Fibroblast of gingiva (primary cell): Measurements from ENCODE around the gene TTLL7.
"Not testable (repeated sequence)": the region's sequence is repeated elsewhere in the genome, so short reads cannot be mapped to it uniquely, and the experiment has no call there.

Source experiments
- DNase-seq: peaks from one replicate; pipeline ENCODE4 v3.0.0-alpha.2; 2011; ENCODE audit warnings: low read depth

TTLL7 gene

GRCh38 chr1:83995649-83996048 is 3.3 kb downstream of the TTLL7 start:
- no peak for DNase-seq

- no peak for DNase-seq
These were observed 4.8 kb downstream of the TTLL7 start for GRCh38 chr1:83994111-83994510.

GRCh38 chr1:83990734-83991133 is 8.2 kb downstream of the TTLL7 start:
- DNase-seq = no peak

GRCh38 chr1:83985048-83985447 is 13.9 kb downstream of the TTLL7 start:
- no peak for DNase-seq

DNA sequence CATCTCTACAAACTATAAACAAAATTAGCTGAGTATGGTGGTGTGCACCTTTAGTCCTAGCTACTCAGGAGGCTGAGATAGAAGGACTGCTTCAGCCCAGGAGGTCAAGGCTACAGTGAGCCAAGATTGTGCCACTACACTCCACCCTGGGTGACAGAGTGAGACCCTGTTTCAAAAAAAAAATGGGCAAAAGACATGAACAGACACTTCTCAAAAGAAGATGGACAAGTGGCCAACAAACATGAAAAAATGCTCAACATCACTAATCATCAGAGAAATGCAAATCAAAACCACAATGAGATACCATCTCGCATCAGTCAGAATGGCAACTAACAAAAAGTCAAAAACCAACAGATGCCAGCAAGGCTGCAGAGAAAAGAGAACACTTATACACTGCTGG is 15.0 kb downstream of the TTLL7 start:
- not testable (repeated sequence) for DNase-seq

DNA sequence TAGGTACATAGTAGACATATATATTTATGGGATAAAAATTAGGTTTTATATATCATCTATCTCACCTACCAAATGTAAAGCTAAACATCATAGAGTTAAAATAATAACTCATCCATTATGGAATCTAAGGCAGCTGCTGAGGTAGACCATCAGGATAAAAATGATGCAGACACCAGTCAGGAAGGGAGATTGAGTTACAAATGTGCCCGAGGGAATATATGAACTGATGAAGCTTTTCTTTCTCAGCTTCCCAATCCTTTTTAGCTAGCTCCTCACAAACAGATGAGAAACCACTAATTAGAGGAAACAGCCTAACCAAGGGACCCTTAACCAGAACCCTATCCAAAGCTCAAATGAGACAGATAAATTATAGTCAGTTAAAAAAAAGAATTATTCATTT is 20.9 kb downstream of the TTLL7 start:
- no peak for DNase-seq

GRCh38 chr1:83976920-83977319 is 22.0 kb downstream of the TTLL7 start:
- DNase-seq = no peak

GRCh38 chr1:83970802-83971201 is 28.1 kb downstream of the TTLL7 start:
- DNase-seq = no peak

DNA sequence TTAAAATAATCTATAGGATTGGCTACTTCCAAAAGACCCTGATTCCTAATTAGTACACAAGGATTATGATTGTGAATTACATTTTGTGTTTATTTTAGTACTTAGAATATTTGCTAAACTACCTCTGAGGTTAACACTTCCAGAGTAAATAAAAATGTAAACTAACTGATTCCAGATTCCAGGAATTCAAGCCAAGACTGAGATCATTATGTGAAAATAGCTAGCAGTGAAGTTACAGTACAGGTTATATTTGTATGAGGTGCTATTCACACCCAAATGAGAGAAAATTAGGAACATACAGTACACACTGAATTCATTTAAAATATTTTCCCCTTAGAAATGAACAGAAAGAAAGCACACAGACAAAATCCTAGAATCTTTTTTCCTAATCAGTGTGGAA is 28.8 kb downstream of the TTLL7 start:
- DNase-seq = no peak

- no peak for DNase-seq
These were observed 31.6 kb downstream of the TTLL7 start for GRCh38 chr1:83967336-83967735.

DNA sequence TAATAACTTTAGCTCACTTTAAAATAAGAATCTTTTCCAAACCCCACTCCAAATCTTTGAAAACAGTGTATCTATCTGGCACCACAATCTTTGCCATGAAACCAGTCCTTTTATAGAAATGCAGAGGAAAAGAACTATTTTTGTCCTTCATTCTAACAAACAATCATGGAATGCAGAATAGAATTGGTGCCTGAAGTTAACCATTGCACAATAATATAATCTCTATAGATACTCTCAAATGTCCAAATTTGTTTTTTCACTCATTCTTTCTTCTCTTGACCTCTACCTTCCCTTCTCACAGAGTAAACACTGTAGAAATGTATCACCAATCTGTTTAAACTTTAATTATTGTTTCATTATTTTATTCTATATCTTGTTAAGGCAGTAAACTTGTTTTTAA is 34.8 kb downstream of the TTLL7 start:
- no peak for DNase-seq

- no peak for DNase-seq
These were observed 37.2 kb downstream of the TTLL7 start for GRCh38 chr1:83961571-83962295.

DNA sequence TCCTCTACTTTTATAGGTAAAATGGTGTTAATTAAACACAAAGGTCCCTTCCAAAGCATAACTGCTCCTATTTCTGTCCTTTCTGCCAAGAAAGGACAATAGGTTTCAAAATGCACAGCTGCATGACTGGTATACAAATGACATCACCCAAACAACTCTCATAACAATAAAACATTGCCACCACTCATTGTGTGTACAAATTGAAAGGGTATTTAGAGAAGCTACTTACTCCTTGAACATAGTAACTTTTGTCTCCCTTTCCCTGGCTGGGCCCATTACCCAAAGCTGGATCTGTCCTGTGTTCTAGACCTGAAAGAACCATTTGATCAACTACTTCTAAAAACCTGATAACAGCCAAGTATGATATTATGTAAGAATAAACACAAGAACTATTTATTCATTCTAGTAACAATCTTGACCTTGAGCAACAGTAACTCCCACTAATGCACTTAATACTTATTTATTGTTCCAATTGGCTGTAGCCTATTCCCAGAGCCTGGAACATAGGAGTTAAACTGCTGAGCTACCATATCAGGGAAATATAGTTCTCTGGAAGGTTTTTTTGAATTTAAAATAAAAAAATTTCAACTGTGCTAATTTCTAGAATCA is 38.2 kb downstream of the TTLL7 start:
- no peak for DNase-seq

- DNase-seq = peak; percentile 9
These were observed 39.0 kb downstream of the TTLL7 start for GRCh38 chr1:83959824-83960498.

DNA sequence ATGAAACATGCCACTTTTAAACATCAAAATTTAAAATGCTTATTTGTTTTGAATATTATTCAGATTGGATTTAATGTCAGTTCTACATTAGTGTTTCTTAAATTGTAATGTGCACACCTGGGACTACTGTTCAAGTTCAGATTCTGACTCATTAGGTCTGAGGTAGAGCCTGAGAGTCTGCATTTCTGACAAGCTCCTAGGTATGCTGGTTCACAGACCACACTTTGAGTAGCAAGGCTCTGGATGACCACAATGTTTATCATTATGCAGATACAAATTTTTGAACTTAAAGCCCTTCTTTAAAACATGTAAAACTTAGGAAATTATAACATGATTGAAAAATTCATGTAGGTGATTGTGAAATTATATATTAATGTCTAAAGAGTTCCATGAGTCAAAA is 40.2 kb downstream of the TTLL7 start:
- no peak for DNase-seq

DNA sequence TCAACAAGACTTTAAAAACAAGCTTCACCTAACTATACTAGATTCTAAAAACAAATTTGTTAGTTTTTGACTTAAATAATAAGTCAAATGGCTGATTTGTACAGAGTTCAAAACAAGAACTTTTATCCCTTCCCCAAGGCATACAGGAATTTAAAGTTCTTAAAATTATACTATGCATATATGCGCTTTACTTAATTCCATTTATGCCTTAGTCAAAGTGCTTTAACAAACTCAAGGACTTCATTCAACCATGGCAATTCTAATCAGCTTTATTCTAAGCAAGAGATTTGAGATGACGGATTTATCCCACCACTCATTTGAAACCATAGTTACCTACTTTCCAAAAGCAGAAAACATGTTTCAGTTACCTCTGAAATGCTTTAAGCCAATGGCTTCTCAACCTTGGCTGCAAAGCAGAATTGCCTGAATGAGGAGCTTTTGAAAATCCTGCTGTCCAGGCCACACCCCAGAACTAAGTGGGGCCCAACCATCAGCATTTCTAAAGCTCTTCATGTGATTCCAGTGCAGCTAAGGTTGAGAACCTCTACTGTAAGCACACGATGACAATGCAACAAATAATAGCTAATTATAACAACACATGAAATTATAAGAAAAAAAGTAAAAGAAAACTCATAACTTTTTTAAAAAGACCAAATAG is 44.6 kb downstream of the TTLL7 start:
- DNase-seq = no peak

- no peak for DNase-seq
These were observed 48.7 kb downstream of the TTLL7 start for GRCh38 chr1:83950106-83950661.

- DNase-seq = peak; percentile 40
These were observed 56.0 kb downstream of the TTLL7 start for GRCh38 chr1:83942914-83943313.

GRCh38 chr1:83934550-83934949 is 64.4 kb downstream of the TTLL7 start:
- no peak for DNase-seq

DNA sequence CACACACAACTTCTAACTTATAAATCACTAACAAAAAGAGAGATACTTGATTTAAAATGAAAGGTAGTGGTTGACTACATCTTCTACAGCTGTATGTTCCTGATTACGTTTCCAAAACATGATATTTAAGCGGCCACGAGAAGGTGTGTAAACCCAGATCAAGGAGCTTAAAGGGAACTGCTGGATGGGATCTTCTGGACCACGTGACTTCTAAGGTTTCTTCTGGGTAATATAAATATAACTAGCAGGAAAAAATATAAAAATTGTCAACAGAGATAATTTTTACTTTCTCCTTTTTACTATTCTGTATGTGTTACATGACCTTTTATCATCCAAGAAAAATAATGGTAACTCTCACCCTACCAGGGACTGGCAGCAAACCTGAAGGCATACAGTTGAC is 66.2 kb downstream of the TTLL7 start:
- DNase-seq = no peak

GRCh38 chr1:83932281-83932680 is 66.7 kb downstream of the TTLL7 start:
- no peak for DNase-seq

- DNase-seq = peak; percentile 34
These were observed 67.2 kb downstream of the TTLL7 start for GRCh38 chr1:83931658-83932253.
